ENCODE results near the gene GALNT5. TPM values are rescaled to one million over a fixed set of nuclear protein-coding genes. Genes with fewer than 3 reads are reported as not detected.
"Not testable (repeated sequence)": the region's sequence is repeated elsewhere in the genome, so short reads cannot be mapped to it uniquely, and the experiment has no call there.

Gene GALNT5
- total and polyA plus RNA-seq, 4 donors = under 0.01 to 5.3 (median 0.01) TPM; not detected in 1

DNA sequence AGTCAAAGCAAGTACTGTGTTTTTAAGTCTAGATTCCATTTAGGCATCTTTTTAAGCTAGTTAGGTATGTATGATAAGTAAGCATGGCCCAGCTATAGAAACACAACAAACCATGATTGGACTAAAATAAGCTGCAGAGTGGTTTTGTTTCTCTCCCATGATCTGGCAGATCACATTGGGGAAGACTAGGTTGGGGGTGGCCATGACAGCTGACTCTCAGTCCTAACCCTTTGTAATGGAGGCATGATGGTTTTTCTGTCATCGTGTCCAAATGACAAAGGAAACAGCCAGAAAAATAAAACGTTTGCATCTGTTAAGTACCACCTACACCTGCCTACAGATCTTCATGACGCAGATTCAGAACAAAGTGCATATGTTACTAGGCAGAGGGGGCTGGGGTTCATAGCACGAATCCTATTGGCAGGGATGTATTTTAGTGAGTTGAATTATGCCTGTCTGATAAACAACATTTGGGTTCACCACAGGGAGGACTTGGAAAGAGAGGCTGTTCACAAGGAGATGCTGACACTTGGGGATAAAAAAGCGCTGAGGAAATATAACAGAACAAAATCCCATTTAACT, 33.8 kb upstream of the GALNT5 start:
- Histone ChIP-seq H3K9ac (ENCODE audit: low read depth in 1 of 2, low read length in 2 of 2) (no peak overlapping the region), H3K4me1 (ENCODE audit: control insufficient read depth in 4 of 4, insufficient read depth in 4 of 4, low read length in 3 of 4) (no peaks in the 10 kb centered on the region), H3K4me3 (ENCODE audit: low read depth in 1 of 3, low read length in 3 of 3) (no peak overlapping the region), H3K36me3 (ENCODE audit: control insufficient read depth in 4 of 4, insufficient read depth in 3 of 4, low read depth in 1 of 4, low read length in 3 of 4) (no peaks in the 10 kb centered on the region), H3K27ac (ENCODE audit: low read depth in 1 of 2, low read length in 2 of 2) (no peak overlapping the region), H3K9me3 (ENCODE audit: control insufficient read depth in 4 of 4, low read length in 3 of 4) (no peaks in the 10 kb centered on the region), H3K27me3 (ENCODE audit: control insufficient read depth in 4 of 4, insufficient read depth in 4 of 4, low read length in 3 of 4) (no peaks in the 10 kb centered on the region)
- no peak for TF ChIP-seq TAF1 (conservative IDR thresholded peaks at IDR 0.05)
- TF ChIP-seq FOXA1 (IDR thresholded peaks at IDR 0.05) = no peak
- TF ChIP-seq, protein P1, sequence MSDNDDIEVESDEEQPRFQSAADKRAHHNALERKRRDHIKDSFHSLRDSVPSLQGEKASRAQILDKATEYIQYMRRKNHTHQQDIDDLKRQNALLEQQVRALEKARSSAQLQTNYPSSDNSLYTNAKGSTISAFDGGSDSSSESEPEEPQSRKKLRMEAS (IDR thresholded peaks at IDR 0.05) = no peak
- TF ChIP-seq, protein P2, sequence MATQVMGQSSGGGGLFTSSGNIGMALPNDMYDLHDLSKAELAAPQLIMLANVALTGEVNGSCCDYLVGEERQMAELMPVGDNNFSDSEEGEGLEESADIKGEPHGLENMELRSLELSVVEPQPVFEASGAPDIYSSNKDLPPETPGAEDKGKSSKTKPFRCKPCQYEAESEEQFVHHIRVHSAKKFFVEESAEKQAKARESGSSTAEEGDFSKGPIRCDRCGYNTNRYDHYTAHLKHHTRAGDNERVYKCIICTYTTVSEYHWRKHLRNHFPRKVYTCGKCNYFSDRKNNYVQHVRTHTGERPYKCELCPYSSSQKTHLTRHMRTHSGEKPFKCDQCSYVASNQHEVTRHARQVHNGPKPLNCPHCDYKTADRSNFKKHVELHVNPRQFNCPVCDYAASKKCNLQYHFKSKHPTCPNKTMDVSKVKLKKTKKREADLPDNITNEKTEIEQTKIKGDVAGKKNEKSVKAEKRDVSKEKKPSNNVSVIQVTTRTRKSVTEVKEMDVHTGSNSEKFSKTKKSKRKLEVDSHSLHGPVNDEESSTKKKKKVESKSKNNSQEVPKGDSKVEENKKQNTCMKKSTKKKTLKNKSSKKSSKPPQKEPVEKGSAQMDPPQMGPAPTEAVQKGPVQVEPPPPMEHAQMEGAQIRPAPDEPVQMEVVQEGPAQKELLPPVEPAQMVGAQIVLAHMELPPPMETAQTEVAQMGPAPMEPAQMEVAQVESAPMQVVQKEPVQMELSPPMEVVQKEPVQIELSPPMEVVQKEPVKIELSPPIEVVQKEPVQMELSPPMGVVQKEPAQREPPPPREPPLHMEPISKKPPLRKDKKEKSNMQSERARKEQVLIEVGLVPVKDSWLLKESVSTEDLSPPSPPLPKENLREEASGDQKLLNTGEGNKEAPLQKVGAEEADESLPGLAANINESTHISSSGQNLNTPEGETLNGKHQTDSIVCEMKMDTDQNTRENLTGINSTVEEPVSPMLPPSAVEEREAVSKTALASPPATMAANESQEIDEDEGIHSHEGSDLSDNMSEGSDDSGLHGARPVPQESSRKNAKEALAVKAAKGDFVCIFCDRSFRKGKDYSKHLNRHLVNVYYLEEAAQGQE (IDR thresholded peaks at IDR 0.05) = no peak
- TF ChIP-seq RAD21 (IDR thresholded peaks at IDR 0.05) = no peak
- no peak for TF ChIP-seq SP1 (IDR thresholded peaks at IDR 0.05)
- TF ChIP-seq HNF4A (conservative IDR thresholded peaks at IDR 0.05) = no peak
- 78% methylated on average over 5 of the region's 5 CpGs for WGBS
- DNase-seq (ENCODE audit: low spot score) = no peak

DNA sequence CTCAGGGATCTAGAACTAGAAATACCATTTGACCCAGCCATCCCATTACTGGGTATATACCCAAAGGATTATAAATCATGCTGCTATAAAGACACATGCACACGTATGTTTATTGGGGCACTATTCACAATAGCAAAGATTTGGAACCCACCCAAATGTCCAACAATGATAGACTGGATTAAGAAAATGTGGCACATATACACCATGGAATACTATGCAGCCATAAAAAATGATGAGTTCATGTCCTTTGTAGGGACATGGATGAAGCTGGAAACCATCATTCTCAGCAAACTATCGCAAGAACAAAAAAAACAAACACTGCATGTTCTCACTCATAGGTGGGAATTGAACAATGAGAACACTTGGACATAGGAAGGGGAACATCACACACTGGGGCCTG, 33.1 kb upstream of the GALNT5 start:
- not testable (repeated sequence) for H3K9me3 ChIP-seq (ENCODE audit: control insufficient read depth in 4 of 4, low read length in 3 of 4); H3K9ac ChIP-seq (ENCODE audit: low read depth in 1 of 2, low read length in 2 of 2); H3K27me3 ChIP-seq (ENCODE audit: control insufficient read depth in 4 of 4, insufficient read depth in 4 of 4, low read length in 3 of 4); H3K4me1 ChIP-seq (ENCODE audit: control insufficient read depth in 4 of 4, insufficient read depth in 4 of 4, low read length in 3 of 4); H3K4me3 ChIP-seq (ENCODE audit: low read depth in 1 of 3, low read length in 3 of 3); H3K36me3 ChIP-seq (ENCODE audit: control insufficient read depth in 4 of 4, insufficient read depth in 3 of 4, low read depth in 1 of 4, low read length in 3 of 4); H3K27ac ChIP-seq (ENCODE audit: low read depth in 1 of 2, low read length in 2 of 2); DNase-seq (ENCODE audit: low spot score)
- 90% methylated on average over 2 of the region's 2 CpGs for WGBS

DNA sequence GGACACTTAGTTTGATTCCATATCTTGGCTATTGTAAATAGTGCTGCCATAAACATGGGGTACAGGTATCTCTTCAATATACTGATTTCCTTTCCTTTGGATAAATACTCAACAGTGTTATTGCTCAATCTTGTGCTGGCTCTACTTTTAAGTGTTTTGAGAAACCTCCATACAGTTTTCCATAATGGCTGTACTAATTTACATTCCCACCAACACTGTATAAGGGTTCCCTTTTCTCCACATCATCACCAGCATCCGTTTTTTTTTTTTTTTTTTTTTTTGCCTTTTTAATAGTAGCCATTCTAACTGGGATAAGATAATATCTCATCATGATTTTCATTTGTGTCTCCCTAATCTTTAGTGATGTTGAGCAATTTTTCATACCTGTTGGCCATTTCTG, 29.9 kb upstream of the GALNT5 start:
- Histone ChIP-seq H3K27me3 (ENCODE audit: control insufficient read depth in 4 of 4, insufficient read depth in 4 of 4, low read length in 3 of 4) (peaks cover 0 to 5% (median 0%) of the 10 kb centered on the region in 4 donors), H3K4me1 (ENCODE audit: control insufficient read depth in 4 of 4, insufficient read depth in 4 of 4, low read length in 3 of 4) (no peaks in the 10 kb centered on the region), H3K9me3 (ENCODE audit: control insufficient read depth in 4 of 4, low read length in 3 of 4) (peaks cover 0 to 2% (median 0%) of the 10 kb centered on the region in 4 donors), H3K4me3 (ENCODE audit: low read depth in 1 of 3, low read length in 3 of 3) (no peak overlapping the region), H3K9ac (ENCODE audit: low read depth in 1 of 2, low read length in 2 of 2) (no peak overlapping the region), H3K27ac (ENCODE audit: low read depth in 1 of 2, low read length in 2 of 2) (no peak overlapping the region), H3K36me3 (ENCODE audit: control insufficient read depth in 4 of 4, insufficient read depth in 3 of 4, low read depth in 1 of 4, low read length in 3 of 4) (no peaks in the 10 kb centered on the region)
- no peak for DNase-seq (ENCODE audit: low spot score)
- TF ChIP-seq, protein P3, sequence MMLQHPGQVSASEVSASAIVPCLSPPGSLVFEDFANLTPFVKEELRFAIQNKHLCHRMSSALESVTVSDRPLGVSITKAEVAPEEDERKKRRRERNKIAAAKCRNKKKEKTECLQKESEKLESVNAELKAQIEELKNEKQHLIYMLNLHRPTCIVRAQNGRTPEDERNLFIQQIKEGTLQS (IDR thresholded peaks at IDR 0.05) = no peak
- TF ChIP-seq EGR1 (IDR thresholded peaks at IDR 0.05; ENCODE audit: low read depth in 2 of 2) (no peak), GABPA (IDR thresholded peaks at IDR 0.05 in 1 of 2, conservative IDR thresholded peaks at IDR 0.05 in 1 of 2) (no peak), TAF1 (conservative IDR thresholded peaks at IDR 0.05) (no peak), RAD21 (IDR thresholded peaks at IDR 0.05) (no peak), JUND (IDR thresholded peaks at IDR 0.05) (no peak), YY1 (IDR thresholded peaks at IDR 0.05) (no peak), HNF4G (IDR thresholded peaks at IDR 0.05) (no peak), FOXA1 (IDR thresholded peaks at IDR 0.05) (no peak), NR2F2 (IDR thresholded peaks at IDR 0.05) (no peak)
- TF ChIP-seq, protein P2 (IDR thresholded peaks at IDR 0.05) = no peak
- TF ChIP-seq, protein P1 (IDR thresholded peaks at IDR 0.05) = no peak
- WGBS = 48% methylated on average over 1 of the region's 1 CpG
